DOHH2 (cell line): ENCODE results near the gene DDX19B.

Experiments used
- H3F3A ChIP-seq: fragments of 200-600 bp; sonication (generic), shearing (Covaris generic); 2 replicates; pipeline ENCODE4 v1.6.0; 2016; ENCODE audit warnings: antibody characterized with exemption, mild to moderate bottlenecking; ENCODE audit not compliant: control insufficient read depth, insufficient read depth
- H3K27ac ChIP-seq: fragments of 200-600 bp; sonication (generic); 2 replicates; pipeline ENCODE4 v1.5.1; 2014; ENCODE audit warnings: low read depth, mild to moderate bottlenecking, low read length, moderate library complexity
- H3K27me3 ChIP-seq: fragments of 200-600 bp; sonication (generic); 2 replicates; pipeline ENCODE4 v1.6.1; 2014; ENCODE audit warnings: mild to moderate bottlenecking, low read length, mixed read lengths; ENCODE audit not compliant: control insufficient read depth
- H3K36me3 ChIP-seq: fragments of 200-600 bp; sonication (generic); 2 replicates; pipeline ENCODE4 v1.6.1; 2014; ENCODE audit warnings: mild to moderate bottlenecking, low read length, moderate library complexity, mixed read lengths; ENCODE audit not compliant: control insufficient read depth
- H3K4me1 ChIP-seq: fragments of 200-600 bp; sonication (generic); 2 replicates; pipeline ENCODE4 v1.6.1; 2014; ENCODE audit warnings: mild to moderate bottlenecking, low read length, mixed read lengths; ENCODE audit not compliant: control insufficient read depth
- H3K4me2 ChIP-seq: fragments of 200-600 bp; sonication (generic); 2 replicates; pipeline ENCODE4 v1.6.0; 2014; ENCODE audit warnings: mild to moderate bottlenecking, low read length, moderate library complexity
- H3K4me3 ChIP-seq: fragments of 200-600 bp; sonication (generic); 2 replicates; pipeline ENCODE4 v1.5.1; 2014; ENCODE audit warnings: mild to moderate bottlenecking, low read length, mixed read lengths
- H3K79me2 ChIP-seq: fragments of 200-600 bp; sonication (generic); 2 replicates; pipeline ENCODE4 v1.6.1; 2014; ENCODE audit warnings: mild to moderate bottlenecking, low read length, mixed read lengths; ENCODE audit not compliant: control insufficient read depth
- H3K9me2 ChIP-seq: fragments of 200-600 bp; sonication (generic); replicated peaks from 2 replicates; pipeline ENCODE4 v1.6.1; 2014; ENCODE audit warnings: mild to moderate bottlenecking, low read length, mixed read lengths; ENCODE audit not compliant: control insufficient read depth
- H3K9me3 ChIP-seq: fragments of 200-600 bp; sonication (generic); 2 replicates; pipeline ENCODE4 v1.6.1; 2014; ENCODE audit warnings: antibody characterized with exemption, low read length, mixed read lengths; ENCODE audit not compliant: control insufficient read depth, insufficient read depth
- H4K20me1 ChIP-seq: fragments of 200-600 bp; sonication (generic); 2 replicates; pipeline ENCODE4 v1.6.0; 2014; ENCODE audit warnings: low read depth, mild to moderate bottlenecking, antibody characterized with exemption, low read length, moderate library complexity; ENCODE audit not compliant: control insufficient read depth, insufficient read depth
- CTCF ChIP-seq: fragments of 200-600 bp; sonication (generic); IDR thresholded peaks from one replicate; pipeline ENCODE4 v1.5.1; 2014; ENCODE audit warnings: antibody characterized with exemption, mild to moderate bottlenecking, low read depth, low read length; ENCODE audit not compliant: poor library complexity, severe bottlenecking
- EZH2phosphoT487 ChIP-seq: fragments of 200-600 bp; sonication (generic); IDR thresholded peaks from 2 replicates; pipeline ENCODE4 v1.6.1; 2017; ENCODE audit warnings: borderline replicate concordance, mild to moderate bottlenecking, antibody characterized with exemption, low read length, moderate library complexity, mixed read lengths

Gene DDX19B

DNA sequence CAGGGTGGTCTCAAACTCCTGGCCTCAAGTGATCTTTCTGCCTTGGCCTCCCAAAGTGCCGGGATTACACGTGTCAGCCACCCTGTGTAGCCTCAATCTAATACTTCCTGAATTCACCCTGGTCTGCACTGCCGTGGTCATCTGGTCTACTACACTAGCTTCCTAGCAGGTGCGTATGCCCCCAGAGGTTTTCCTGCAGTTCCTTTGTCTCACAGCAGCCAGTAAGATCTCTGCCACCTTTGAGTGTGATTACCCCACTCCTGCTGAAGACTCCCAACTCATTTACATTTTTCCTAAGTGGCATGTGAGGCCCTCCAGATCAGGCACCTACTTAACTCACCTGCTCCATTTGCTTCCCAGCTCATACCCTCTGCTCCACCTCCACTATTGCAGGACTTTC, 42.6 kb downstream of the DDX19B start:
- no peak overlapping the region for H3K27ac ChIP-seq
- H3F3A ChIP-seq = 0 out of 2 replicates have a peak, but pooled peaks cover 2% of the 10 kb centered on the region
- H3K36me3 ChIP-seq = peaks cover 13% of the 10 kb centered on the region
- H3K4me2 ChIP-seq = no peak overlapping the region
- no peaks in the 10 kb centered on the region for H3K9me3 ChIP-seq
- TF ChIP-seq EZH2phosphoT487 = no peak
- no peaks in the 10 kb centered on the region for H4K20me1 ChIP-seq
- no peaks in the 10 kb centered on the region for H3K9me2 ChIP-seq
- no peak overlapping the region for H3K4me3 ChIP-seq
- peaks cover 19% of the 10 kb centered on the region for H3K4me1 ChIP-seq
- H3K27me3 ChIP-seq = no peaks in the 10 kb centered on the region
- H3K79me2 ChIP-seq = peaks cover 15% of the 10 kb centered on the region

DNA sequence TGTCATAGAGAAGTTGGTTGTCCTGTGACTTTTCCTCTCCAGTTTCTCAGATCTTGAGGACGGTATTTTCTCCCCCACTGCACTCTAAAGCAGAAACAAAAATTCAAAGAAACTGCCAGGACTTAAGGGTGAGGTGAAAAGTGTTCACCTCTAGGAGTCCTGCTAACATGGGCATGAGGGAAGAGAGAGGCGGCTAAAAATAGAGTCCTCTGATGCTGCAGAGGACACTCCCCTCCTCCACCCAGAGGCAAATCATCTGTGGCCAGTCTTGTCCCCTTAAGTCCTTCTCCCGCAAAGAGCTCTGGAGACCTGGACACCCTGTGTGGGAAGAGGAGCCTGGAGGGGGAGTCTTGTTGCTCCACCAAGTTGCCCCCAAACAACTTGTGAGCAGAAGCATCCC, 43.0 kb downstream of the DDX19B start:
- H3K79me2 ChIP-seq = peaks cover 19% of the 10 kb centered on the region
- TF ChIP-seq CTCF = no peak
- TF ChIP-seq EZH2phosphoT487 = no peak
- H3K9me2 ChIP-seq = no peaks in the 10 kb centered on the region
- peaks cover 19% of the 10 kb centered on the region for H3K4me1 ChIP-seq
- no peak overlapping the region for H3K4me3 ChIP-seq
- no peaks in the 10 kb centered on the region for H3K9me3 ChIP-seq
- no peak overlapping the region for H3K4me2 ChIP-seq
- 0 out of 2 replicates have a peak, but pooled peaks cover 2% of the 10 kb centered on the region for H3F3A ChIP-seq
- H3K27me3 ChIP-seq = no peaks in the 10 kb centered on the region
- H3K36me3 ChIP-seq = peaks cover 13% of the 10 kb centered on the region
- H3K27ac ChIP-seq = no peak overlapping the region
- H4K20me1 ChIP-seq = no peaks in the 10 kb centered on the region

DNA sequence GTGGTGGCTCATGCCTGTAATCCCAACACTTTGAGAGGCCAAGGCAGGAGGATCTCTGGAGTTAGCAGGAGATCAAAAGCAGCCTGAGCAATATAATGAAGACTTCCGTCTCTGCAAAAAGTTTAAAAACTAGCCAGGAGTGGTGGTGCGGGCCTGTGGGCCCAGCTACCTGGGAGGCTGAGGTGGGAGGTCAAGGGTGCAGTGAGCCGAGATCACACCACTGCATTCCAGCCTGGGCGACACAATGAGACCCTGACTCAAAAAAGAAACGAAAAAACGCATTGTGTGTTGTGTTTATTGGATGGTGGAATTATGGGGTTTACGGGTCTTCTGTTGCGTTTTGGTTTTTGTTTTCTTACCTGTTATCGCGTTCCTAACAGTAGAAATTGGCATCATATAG, 46.9 kb downstream of the DDX19B start:
- H3K27me3 ChIP-seq = no peaks in the 10 kb centered on the region
- H3K9me2 ChIP-seq = no peaks in the 10 kb centered on the region
- H3K9me3 ChIP-seq = no peaks in the 10 kb centered on the region
- peaks cover 55% of the 10 kb centered on the region for H3K79me2 ChIP-seq
- H3K36me3 ChIP-seq = peaks cover 26% of the 10 kb centered on the region
- peak overlapping the region; percentile 93 for H3K4me3 ChIP-seq
- peak overlapping the region; percentile 29 for H3K27ac ChIP-seq
- peak overlapping the region; percentile 97 for H3K4me2 ChIP-seq
- TF ChIP-seq CTCF (no peak), EZH2phosphoT487 (no peak)
- H3F3A ChIP-seq = no peaks in the 10 kb centered on the region; the same call in 1 of the 2 replicates
- H3K4me1 ChIP-seq = peaks cover 32% of the 10 kb centered on the region
- no peaks in the 10 kb centered on the region for H4K20me1 ChIP-seq

GRCh38 chr16:70348991-70349390, 50.0 kb downstream of the DDX19B start:
- H3K9me3 ChIP-seq = no peaks in the 10 kb centered on the region
- no peaks in the 10 kb centered on the region for H4K20me1 ChIP-seq
- peaks cover 69% of the 10 kb centered on the region for H3K79me2 ChIP-seq
- no peaks in the 10 kb centered on the region for H3K27me3 ChIP-seq
- no peak overlapping the region for H3K27ac ChIP-seq
- no peaks in the 10 kb centered on the region; the same call in 1 of the 2 replicates for H3F3A ChIP-seq
- H3K9me2 ChIP-seq = no peaks in the 10 kb centered on the region
- H3K4me2 ChIP-seq = no peak overlapping the region; the same call in 1 of the 2 replicates
- H3K36me3 ChIP-seq = peaks cover 40% of the 10 kb centered on the region
- no peak for TF ChIP-seq CTCF
- no peak for TF ChIP-seq EZH2phosphoT487
- H3K4me3 ChIP-seq = no peak overlapping the region
- peaks cover 25% of the 10 kb centered on the region for H3K4me1 ChIP-seq
